IPS-18c (cell line): Measurements from ENCODE around the gene FAM185A.
"Not testable (repeated sequence)": the region's sequence is repeated elsewhere in the genome, so short reads cannot be mapped to it uniquely, and the experiment has no call there.

Source experiments
- H3K4me3 ChIP-seq: 2 replicates; pipeline ENCODE4 v1.7.0; 2013; ENCODE audit warnings: low read depth, mild to moderate bottlenecking, low read length, moderate library complexity; ENCODE audit not compliant: insufficient read depth
- H3K9me3 ChIP-seq: one replicate; pipeline ENCODE4 v1.6.1; 2013; ENCODE audit warnings: mild to moderate bottlenecking, low read length, moderate library complexity; ENCODE audit not compliant: control insufficient read depth, insufficient read depth

The FAM185A gene

GRCh38 chr7:102817616-102818573, 69.1 kb downstream of the FAM185A start:
- H3K9me3 ChIP-seq: no peaks in the 10 kb centered on the region
- no peak overlapping the region for H3K4me3 ChIP-seq

DNA sequence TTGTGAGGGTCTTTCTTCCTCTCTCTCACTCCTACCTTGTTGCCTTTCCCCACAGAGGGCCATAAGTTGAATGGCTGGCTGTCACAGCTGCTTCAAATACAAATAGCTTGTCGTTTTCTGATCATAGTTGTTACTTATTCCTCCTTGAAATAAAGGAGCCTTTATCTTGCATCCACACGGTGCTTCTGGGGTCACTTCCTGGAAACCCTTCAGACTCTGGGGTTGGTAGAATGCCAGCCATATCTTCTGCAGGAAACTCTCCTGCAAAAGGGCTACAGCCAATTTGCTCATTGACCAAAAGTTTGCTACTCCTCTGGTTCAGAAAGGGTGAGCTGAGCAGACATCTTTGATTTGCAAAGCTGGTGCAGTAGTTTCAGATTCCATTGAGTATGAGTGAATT, 70.4 kb downstream of the FAM185A start:
- Histone ChIP-seq H3K9me3 (no peaks in the 10 kb centered on the region), H3K4me3 (no peak overlapping the region)

GRCh38 chr7:102821994-102822747, 73.4 kb downstream of the FAM185A start:
- H3K9me3 ChIP-seq: no peaks in the 10 kb centered on the region
- no peak overlapping the region for H3K4me3 ChIP-seq

GRCh38 chr7:102823390-102824119, 74.8 kb downstream of the FAM185A start:
- Histone ChIP-seq H3K4me3 (no peak overlapping the region), H3K9me3 (no peaks in the 10 kb centered on the region)

- no peak overlapping the region for H3K4me3 ChIP-seq
These were observed 79.5 kb downstream of the FAM185A start for GRCh38 chr7:102828286-102828685.

GRCh38 chr7:102829075-102829474, 80.3 kb downstream of the FAM185A start:
- Histone ChIP-seq H3K4me3 (no peak overlapping the region), H3K9me3 (no peaks in the 10 kb centered on the region)

More at GRCh38 chr7:102828286-102828685, 79.5 kb downstream of the FAM185A start:
- H3K9me3 ChIP-seq: no peaks in the 10 kb centered on the region

GRCh38 chr7:102830197-102830596, 81.4 kb downstream of the FAM185A start:
- Histone ChIP-seq H3K9me3 (no peaks in the 10 kb centered on the region), H3K4me3 (no peak overlapping the region)

- H3K4me3 ChIP-seq: no peak overlapping the region
- no peaks in the 10 kb centered on the region for H3K9me3 ChIP-seq
These were observed 83.9 kb downstream of the FAM185A start for GRCh38 chr7:102832674-102833073.

DNA sequence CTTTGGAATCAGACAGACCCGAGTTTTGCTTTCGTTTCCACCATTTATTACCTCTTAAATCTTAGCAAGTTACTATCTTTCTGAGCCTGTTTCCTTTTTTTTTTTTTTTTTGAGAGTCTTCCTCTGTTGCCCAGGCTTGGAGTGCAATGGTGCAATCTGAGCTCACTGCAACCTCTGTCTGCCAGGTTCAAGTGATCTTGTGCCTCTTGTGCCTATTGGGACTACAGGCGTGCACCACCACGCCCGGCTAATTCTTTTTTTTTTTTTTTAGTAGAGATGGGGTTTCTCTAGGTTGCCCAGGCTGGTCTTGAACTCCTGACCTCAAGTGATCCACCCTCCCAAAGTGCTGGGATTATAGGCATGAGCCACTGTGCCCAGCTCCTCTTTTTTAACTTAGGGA, 84.5 kb downstream of the FAM185A start:
- Histone ChIP-seq H3K4me3 (no peak overlapping the region), H3K9me3 (no peaks in the 10 kb centered on the region)

GRCh38 chr7:102834466-102834865, 85.7 kb downstream of the FAM185A start:
- Histone ChIP-seq H3K4me3 (no peak overlapping the region), H3K9me3 (no peaks in the 10 kb centered on the region)

- no peak overlapping the region for H3K4me3 ChIP-seq
- H3K9me3 ChIP-seq: no peaks in the 10 kb centered on the region
These were observed 86.2 kb downstream of the FAM185A start for GRCh38 chr7:102834999-102835398.

DNA sequence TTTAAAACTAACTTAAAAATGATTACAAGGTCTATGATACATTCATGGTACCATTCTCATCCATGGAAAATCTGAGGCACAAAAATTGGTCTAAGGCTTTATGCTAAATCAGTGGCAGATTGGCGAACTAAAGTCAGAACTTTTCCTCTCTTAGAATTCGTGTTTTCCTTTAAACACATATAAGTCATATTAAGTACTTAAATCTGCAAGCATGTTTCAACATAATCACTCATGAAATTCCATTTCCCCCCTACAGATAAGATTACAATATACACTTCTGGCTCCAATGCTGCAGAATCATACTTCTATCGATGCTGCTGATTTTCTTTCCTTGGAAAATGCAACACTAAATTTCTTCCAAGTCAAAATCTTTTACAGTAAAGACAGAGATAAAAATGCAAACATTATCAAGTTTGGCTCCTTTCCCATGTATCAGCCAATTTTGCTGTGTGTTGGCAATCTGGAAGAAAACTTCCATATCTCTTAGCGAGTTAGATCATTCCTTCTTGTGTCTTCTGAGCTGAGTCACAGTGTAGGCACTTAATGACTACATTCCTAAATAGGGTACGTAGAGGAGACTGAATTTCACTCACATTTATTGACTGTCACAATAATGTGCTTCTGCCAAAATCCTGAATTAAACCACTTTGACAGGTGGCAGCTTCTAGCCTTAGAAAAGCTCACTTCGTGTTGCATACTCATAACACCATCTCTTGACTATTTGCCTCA, 87.6 kb downstream of the FAM185A start:
- no peak overlapping the region for H3K4me3 ChIP-seq
- H3K9me3 ChIP-seq: no peaks in the 10 kb centered on the region

- Histone ChIP-seq H3K4me3 (no peak overlapping the region), H3K9me3 (no peaks in the 10 kb centered on the region)
These were observed 88.2 kb downstream of the FAM185A start for GRCh38 chr7:102836977-102837376.

DNA sequence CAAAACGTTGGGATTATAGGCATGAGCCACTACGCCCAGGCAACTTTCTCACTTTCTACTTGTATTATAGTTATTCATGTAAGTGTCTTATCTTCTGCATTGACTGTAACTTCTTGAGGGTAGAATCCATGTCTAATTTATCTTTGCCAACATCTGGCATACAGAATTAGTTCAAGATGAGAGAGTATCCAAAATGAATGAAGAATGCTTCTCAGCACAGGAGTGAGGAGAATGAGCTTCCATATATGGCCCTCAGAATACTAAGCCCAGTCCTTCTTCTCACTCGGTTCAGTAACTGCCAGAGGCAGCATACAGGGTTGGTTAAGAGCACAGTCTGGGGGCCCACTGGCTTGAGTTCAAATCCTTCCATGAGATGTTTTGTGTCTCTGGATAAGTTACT, 89.0 kb downstream of the FAM185A start:
- H3K4me3 ChIP-seq: no peak overlapping the region

DNA sequence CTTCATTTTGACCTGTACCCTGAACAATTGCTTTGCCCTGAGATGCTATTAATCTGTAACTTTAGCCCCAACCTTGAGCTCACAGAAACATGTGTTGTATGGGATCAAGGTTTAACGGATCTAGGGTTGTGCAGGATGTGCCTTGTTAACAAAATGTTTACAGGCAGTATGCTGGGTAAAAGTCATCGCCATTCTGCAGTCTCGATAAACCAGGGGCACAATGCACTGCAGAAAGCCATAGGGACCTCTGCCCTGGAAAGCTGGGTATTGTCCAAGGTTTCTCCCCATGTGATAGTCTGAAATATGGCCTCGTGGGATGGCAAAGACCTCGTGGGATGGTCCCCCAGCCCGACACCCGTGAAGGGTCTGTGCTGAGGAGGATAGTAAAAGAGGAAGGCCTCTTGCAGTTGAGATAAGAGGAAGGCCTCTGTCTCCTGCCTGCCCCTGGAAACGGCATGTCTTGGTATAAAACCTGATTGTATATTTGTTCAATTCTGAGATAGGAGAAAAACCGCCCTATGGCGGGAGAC, 89.8 kb downstream of the FAM185A start:
- H3K9me3 ChIP-seq, H3K4me3 ChIP-seq: not testable (repeated sequence)

More for the DNA sequence above, 89.0 kb downstream of the FAM185A start:
- no peaks in the 10 kb centered on the region for H3K9me3 ChIP-seq

DNA sequence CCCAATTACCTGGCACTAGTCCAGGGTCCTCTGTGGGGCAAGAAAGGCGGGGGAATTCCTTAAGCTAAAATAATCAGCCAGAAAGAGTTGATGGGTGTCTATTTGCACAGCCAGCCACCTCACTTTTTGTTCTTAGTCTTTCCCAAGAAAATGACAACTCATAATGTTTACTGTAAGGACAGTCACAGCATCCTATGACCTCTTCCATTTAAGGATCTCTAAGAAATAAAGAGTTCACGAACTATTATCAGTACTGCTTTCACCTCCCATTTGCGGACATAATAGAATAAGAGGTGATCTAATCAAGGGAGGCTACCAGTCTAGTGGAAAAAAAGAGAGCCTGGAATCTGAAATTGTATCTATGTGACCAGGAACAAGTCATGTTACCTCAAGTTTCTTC, 91.6 kb downstream of the FAM185A start:
- no peak overlapping the region for H3K4me3 ChIP-seq

DNA sequence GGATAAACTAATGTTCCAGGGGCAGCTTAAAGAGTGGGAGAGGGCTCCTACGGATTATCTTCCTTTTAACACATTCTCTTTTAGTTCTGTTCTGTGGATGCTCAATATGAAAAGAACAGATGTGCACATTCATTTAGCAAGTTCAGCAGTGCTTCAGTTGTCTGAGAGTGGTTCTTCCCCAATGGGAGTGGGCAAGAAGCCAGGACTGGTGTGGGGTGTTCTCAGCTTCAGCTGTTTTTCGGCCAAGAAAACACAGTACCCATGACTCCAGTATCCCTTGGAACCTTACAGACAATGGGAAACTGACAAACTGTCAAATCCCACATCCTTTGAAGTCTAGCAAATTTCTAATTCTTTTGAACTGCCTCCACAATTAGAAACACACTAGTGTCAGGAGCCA, 92.5 kb downstream of the FAM185A start:
- Histone ChIP-seq H3K9me3 (no peaks in the 10 kb centered on the region), H3K4me3 (no peak overlapping the region)

More for the DNA sequence above, 91.6 kb downstream of the FAM185A start:
- H3K9me3 ChIP-seq: no peaks in the 10 kb centered on the region
